GM18511 (cell line): ENCODE results near the gene KCNJ1.
A peak's percentile ranks its signal among the peaks of the same experiment; 100 is the strongest.

Experiments
- ATAC-seq: cut with Tn5 transposase; IDR thresholded peaks from one replicate; pipeline ENCODE4 v1.9.1; 2021; ENCODE audit warnings: mild to moderate bottlenecking, moderate library complexity; ENCODE audit not compliant: unreplicated experiment

Gene KCNJ1

DNA sequence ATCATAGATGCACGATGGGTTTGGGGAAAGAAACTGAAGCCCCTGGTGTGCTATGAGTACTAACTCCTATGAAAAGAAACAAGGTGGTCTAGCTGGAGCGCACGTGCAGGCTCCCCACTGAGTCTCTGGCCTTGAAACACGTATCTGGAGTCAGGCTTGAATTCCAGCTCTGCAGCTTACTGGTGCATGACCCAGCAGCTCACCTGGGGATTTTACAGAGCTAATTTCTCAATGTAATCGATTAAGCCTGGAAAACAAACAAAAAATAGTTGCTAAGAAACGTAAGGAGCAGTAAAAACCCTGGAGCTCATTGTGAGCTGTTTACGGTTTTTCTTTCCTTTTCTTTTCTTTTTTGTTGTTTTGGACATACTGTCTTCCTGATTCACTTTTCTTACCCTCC, 12.3 kb downstream of the KCNJ1 start:
- ATAC-seq, result no peak

DNA sequence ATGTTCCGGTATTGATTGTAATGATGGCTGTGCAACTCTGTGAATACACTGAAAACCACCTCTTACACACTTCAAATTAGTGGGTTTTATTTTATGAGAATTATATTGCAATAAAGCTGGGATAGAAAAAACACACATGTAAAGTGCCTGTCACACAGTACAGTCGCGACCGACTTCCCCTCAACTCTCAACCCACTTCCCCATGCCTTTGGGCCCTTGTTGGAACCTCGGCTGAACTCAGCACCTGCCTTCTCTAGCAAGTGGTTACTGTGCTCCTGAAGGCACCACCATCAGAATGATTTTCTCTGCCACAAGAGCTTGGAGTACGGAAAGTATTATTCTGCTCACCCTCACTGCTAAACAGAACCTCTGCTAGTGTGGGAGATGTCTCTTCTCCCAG, 13.5 kb downstream of the KCNJ1 start:
- no peak for ATAC-seq

DNA sequence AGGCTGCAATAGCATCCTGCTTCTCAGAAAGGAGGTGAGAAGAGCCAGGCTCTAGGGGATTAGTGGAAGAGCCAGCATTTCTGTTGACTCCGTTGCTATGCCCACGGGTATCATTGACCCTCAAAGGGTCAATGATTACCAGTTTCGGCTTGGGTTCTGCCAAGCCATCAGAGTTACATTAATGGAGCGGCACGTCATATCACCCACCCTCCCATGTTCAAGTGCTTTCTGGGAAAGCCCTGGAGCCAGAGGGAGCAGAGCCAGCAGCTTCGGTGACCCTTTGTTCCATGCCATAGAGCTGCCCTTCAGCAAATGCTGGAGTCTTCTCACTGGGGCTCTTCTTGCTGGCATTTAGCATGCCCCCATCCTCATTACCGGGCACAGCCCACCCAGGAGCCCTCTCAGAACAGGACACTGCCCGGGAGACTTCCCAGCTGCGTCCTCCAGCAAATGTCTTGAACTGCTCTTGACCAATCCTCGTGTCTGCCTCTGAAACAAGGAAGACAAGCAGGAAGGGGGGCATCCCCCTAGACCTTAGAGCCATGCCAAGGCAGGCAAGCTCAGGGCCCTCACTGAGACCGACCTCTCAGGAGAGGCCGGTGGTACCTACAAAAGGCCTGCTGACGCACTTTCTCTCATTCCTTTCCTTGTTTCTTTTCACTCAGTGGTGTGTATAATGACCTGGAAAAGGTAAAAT, 14.6 kb downstream of the KCNJ1 start:
- no peak for ATAC-seq

DNA sequence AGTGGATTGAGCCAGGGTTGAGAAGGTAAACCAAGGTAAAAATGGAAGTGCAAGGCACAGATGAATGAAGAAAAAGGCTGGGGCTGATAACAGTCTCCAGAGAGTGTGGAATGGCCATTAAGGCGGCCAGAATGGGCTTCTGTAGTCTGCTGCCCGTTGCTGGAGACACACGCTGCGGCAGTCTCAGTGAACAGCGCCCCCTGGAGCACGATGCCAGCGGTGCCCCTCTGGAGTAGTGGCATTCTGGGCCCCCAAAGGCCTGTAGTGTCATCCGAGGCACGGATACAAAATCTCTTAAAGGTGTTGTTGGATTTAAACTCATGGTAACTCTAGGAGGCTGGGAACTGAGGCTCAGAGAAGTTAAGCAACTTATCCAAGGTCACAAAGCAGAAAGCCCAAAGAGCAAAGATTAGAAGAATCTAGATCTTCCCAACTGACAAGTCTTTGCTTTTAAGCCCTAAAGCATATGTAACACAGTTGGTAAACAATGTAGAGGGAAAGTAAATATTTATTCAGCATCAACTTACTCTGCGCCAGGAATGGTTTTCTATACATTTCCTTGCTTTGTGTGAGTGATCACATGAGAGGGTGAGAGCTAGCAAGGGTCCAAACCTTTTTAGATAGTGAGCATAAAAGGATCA, 18.2 kb downstream of the KCNJ1 start:
- peak; percentile 76 for ATAC-seq

DNA sequence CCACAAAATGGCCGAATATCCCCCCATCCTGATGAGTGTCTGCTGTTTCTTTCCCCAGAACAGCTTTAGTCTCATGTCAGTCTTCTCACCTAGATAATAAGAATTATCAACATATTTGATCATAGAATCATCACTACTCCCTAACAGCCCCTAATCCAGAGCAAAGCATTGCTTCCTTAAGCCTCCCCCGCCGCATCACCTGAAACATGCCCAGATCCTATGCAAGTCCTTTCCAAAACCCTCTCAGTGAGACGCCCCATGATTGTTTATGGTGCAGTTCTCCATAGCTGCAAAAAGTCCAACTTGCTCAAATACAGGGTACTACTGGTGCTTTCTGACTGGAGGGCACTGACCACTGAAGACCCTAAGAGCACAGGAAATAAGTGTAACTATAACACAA, 20.1 kb downstream of the KCNJ1 start:
- no peak for ATAC-seq

DNA sequence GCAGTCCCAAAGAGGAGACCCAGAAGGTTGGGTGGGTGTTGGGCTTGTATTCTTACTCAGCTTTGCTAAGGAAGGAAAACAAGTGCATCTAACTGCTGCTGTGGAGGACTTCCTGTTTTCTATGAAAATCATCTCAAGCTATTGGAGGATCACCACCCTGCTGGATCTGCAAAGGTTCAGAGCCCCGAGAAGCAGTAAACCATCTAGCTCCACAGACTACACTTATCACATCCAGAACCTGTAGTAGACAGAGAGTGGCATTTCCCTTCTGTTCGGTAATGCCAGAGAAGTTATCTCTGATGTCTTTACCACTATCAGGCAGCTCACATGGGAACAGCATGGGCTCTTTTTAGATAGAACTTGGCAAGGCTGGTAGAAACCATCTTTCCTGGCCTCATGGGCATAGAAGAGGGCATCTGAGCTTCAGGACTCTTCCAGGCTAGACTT, 21.7 kb downstream of the KCNJ1 start:
- no peak for ATAC-seq

DNA sequence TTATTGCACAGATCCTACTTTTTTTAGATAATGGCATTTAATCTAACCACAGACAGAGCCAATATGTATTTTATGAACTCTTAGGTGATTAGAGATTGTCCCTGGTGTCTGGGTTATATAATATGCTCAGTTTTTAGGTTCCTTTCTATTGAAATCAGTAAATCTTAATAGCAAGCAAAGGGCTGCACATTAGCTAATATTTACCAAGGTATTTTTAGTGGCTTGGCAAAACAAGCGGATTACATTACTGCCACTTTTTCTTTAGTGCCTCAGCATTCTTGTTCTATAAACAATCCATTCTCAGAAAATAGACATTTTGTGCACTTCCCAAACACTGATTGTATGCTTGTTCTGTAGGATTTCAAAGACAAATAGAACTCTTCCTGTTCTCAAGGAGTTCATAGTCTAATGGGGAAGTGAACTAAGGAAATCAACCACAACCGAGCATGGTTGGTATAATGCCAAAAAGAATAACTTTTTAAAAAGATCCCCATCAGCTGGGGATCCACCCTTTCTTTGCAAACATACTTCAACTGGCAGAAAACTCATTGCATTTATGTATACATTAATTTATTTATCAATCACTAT, 23.8 kb downstream of the KCNJ1 start:
- no peak for ATAC-seq

DNA sequence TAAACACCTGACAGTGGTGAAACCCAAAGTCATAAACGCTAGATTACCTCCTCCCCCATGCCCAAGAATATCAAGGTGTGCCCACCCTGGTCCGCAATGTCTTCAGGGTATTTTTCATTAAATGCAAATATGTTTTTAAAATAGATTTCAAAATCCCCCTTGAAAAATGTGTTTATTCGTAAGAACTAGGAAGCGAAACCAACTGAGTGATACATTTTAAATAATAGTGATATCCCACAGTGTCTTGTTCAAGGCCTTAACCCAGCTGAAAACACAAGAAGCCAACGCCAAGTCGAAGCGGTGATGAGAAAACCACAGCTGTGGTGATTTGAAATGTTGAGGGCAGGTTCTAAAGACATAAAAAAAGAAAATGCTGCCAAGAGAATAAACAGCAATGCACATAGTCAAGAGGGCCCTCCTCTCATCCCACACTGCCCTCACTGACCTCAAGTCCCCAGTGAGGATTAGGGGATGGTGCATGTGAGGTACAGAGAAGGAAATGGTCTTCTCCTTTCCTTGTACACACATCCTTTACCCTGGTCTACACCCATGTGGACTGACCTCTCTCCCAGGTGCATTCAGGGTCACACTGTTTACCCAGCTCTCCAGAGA, 25.5 kb downstream of the KCNJ1 start:
- peak; percentile 76 for ATAC-seq

DNA sequence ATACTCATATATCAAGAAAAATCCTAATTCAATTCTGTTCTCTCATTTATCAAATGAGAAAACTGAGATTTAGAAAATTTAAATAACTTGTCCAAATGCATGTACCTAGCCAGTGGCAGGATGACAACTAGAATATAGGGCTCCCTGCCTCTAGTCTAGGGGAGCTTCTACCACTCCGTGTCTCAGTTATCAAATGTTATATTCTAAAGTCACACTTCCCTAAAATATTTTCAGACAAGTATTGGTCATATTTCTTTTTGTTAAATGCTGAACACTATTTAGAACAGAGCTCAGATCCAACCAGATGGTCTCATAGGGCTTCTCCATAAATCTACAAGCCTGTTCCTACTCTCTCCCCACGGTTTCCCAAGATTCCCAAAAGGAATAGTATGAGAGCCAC, 26.3 kb downstream of the KCNJ1 start:
- peak; percentile 37 for ATAC-seq

DNA sequence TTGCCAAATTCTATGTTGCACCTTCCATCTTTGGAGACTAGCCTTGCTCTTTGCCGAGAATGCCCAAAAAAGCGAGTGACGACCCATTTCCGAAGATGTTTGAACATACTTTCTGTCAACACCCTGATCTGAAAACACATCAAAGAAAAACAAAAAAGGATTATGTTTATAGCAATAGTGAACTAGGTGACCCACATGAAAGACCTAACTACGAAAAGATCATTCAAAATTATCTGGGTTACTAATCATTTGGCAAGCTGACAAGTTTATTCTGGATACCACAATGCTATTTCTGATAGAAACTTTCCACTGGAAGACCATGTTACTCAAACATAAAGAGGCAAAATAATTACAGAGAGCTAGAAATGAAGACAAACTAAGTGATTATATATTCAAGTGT, 27.0 kb downstream of the KCNJ1 start:
- ATAC-seq, result no peak

DNA sequence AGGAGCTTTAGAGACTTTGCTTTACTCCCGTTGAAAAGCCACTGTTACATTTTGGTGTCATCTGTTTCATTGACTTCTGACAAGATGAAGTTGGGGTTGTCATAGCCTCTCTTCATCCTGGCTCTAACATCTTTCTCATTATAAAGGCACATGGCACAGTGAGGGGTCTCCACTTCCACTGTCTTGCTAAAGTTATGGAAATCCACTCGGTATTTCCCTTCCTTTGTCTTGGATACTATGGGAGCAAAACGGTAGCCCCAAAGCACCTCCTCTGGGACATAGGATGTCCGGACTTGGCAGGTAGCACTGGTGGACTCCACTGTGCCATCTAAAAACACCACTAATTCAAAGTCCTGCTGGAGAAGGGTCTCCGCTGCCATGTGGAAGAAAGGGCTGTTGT, 28.0 kb downstream of the KCNJ1 start:
- ATAC-seq, result no peak

DNA sequence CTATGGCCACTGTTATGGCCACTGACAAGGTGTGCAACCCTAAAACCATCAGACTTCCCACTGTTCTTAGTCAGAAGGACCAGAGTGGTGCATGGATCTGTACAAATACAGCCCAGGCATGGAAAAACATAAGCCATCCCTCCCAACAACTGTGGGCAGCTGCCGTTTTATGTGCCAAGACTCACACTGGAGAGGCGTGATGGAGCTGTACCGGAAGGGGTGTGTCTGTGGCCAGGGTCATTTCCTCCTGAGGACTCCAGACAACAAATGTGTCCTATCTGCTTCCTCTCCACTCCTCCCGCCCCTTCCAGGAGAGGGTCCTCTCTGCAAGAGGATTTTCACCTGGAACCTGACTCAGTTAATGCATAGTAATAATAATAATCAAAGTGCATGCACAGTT, 29.5 kb downstream of the KCNJ1 start:
- no peak for ATAC-seq

DNA sequence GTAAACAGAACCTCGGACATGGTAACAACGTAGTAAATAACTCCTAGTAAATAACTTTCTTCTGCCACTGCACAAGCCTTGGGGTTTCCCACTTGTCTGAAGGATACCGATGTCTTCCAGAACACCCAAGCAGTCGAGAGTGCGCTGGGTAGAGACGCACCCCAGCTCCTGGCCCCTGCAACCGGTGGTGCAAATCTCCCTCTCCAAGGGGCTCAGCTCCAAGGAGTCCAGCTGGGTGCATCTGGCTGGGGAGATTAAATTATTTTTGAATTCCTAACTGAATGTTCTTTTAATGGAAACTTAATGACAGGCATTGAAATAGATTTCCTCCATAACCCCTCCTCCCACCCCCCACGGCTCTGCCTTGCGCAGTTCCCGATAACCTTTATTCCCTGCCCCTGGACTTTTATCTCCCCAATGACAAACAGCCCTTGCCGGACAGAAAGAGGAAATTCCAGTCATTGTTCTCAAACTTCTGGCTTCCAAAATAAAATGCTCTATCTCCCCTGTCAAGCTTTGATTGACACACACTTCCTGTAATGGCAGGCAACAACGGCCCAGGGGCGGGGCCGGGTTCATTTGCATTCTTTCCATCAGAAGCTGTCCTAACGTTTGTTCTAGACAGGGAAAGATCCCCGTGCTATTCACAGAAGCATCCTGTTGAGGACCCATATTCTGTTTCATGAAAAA, 31.2 kb downstream of the KCNJ1 start:
- no peak for ATAC-seq

DNA sequence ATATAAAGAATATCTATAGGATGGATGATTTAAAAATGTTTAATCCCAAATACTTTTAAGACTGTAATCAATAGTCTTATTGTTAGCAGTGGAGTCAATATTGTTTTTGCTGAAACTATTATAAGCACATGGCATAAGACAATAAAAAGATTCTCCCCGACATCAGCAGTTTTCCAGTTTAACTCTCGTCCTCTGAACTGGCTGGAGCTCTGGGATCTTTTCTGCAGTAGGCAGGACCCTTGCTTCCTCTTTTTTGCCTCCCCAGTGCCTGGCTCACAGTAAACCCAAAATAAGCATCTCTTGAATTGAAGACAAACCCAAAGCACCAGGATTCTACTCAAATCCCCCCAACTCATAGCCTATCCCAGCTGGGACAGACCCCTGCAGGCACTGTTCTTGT, 32.9 kb downstream of the KCNJ1 start:
- no peak for ATAC-seq

DNA sequence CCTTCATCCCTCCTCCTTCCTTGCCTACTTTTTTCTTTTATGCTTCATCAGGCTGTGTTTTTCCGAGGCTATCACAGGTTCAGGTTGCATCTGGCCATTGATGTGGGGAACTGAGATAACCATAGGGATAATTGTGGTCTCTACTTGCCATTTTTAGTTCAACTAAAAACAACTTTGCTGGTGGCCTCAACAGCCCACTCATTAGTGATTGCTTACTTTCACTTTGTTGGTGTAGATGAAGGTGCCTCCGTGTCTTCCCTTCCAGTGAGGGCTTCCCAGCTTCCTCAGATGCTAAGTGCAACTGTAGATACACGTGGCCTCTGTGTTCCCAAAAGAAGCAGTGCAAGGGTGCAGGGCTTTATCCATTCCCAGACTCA, 35.0 kb downstream of the KCNJ1 start:
- peak; percentile 49 for ATAC-seq

DNA sequence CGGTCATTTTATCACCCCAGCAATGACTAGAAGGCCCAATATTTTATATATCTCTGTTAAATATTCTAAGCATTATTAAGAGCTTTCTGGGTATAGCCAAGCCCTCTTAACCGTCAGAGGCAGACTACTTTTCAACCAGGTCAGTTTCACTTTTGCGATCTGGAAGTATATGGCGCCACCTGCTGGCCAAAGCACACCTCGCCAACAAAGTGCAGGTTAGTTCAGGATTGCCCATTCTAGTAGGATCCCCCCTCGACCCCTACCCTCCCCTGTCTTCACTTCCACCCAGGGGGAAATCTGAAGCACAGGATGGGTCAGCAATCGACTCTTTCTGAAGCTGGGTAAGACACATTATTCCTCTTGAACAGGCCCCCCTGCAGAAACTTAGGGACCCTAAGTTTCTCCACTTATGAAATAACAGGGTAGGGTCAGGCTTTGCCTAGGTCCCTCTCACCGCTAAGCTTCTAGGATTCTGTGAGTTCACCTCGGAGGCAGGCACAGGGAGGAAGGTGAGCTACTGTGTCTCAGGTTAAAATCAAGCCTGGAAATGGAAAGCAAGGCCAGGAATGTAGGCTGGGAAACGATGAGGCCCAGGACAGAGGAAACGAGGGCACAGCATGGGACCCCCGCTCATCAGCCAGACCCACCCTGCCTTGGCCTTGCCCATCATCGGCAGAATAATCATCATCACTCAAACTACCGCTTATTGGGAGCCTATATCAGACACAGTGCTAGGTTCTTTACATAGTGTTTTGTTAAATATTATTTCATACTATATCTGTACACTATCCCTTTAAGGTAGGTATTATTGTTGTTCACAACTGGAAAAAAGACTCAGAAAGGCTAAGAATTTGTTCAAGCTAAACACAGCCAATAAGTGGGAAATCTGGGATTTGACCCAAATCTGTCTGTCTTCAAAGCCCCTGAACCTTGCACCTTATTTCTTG, 35.6 kb downstream of the KCNJ1 start:
- peak; percentile 79 for ATAC-seq

DNA sequence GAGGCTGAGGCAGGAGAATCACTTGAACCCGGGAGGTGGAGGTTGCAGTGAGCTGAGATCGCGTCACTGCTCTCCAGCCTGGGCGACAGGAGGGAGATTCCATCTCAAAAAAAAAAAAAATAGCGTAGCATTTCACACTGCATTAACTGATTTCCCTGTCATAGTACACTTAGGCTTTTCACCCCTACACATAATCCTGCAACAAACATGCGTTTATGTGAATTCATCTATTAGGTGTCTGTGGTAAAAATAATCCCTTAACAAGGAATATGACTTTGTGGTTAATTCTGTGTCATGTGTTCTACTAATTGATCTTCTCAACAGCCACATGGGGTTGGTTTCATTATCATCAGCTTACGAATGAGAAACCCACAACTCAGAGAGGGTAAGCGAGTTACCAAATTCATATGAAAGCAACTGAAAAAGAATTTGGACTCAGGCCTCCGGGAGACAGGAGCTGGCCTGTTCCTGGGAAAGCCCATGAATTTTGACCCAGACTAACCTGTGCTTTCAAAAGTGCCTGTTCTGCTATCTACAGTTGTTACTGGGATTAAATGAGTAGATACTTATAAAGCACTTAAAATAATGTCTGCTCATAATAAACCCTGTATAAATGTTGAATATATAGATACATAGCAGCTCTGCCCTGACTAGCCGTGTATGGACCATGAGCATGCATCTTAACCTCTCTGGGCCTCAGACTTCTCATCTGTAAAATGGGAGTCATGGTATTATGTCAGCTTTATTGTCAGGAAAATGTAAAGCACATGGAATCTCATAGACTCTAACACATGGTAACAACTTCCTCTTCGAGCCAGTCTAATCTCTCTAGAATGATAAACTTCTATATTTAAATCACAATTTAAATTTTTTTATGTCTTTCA, 36.6 kb downstream of the KCNJ1 start:
- peak; percentile 52 for ATAC-seq

DNA sequence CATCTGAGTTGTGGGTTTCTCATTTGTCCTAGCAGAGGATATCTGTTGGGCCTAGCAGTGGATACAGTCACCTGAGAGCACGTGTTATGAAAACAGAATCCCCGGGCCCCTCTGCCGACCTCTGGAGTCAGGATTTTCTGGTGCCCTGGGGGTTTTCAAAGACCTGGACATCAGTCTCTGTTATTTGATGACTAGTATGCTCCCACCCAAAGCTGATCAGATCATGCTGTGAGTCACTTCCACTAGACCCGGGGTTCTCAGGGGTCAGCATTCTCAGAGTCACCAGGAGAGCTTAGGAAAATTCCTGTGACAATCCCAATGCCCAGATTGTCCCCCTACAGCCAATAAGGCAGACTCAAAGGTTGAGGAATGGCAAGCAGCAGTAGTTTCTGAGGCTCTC, 38.7 kb downstream of the KCNJ1 start:
- no peak for ATAC-seq

DNA sequence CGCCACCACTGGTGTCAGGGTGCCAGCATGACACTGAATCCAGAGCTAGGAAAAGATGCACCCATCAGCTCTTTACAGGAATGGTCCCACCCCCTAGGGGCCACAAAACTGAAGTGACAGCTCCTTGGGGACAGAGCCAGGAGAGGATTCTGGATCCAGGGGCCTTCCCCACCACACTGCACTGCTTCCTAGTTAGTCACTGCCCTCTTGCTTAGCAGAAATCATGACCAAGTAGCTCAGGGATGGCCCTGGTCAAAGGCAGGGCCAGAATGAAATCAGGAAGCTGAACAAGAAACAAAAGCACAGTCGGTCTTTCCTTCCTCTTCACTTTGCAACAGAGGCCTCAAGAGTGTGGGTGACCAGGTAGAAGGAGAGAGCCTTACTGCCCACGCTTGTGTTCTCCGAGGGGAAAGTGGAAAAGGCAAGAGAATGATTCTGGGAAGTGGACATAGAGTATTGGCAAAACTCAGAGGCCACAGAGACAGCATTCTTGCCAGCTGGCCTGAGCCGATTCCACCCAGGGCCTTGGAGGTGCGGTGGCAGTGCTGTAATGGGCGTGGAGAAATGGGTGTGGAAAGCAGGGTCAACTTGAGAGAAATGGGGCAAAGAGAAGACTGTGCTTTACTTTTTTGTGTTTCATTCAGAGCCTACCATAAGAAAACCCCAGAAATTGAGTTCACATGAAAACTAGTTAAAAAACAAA, 39.8 kb downstream of the KCNJ1 start:
- no peak for ATAC-seq
